ENCODE results near the gene GLB1L. TPM values are rescaled to one million over a fixed set of nuclear protein-coding genes. Genes with fewer than 3 reads are reported as not detected.

GLB1L gene
- total RNA-seq, 1 donor from 2014 or later: 7.2 TPM

DNA sequence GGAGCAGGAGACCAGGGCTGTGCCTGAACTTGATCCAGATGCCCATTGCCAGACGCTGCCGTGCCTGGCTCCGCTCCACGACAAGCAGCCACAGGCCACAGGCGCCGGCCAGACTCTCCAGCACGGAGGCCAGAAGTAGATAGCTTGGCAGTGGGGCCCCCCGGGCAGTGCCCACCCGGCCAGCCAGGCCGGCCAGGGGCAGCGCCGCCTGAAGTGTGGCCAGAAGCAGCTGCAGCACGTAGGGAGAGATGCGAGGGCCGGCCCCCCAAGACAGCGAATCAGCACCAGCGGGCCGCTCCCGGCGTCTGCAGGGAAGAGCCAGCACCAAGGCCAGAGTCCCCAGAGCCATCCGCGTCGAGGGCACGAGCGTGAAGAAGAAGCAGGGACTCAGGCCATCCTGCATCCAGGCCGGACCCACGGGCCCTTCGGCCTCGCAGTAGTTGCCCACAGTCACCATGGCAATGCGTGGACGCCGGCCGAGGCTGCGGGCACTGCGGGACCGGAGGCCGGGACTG is 27.0 kb downstream of the GLB1L start:
- Histone ChIP-seq H3K9ac (no peak overlapping the region), H3K4me1 (peaks cover 4% of the 10 kb centered on the region), H2AFZ (replicated peaks) (peak overlapping the region; percentile 30), H3K79me2 (ENCODE audit: low read depth) (no peaks in the 10 kb centered on the region), H3K27me3 (no peaks in the 10 kb centered on the region), H3K4me2 (peak overlapping the region; percentile 79), H3K9me3 (ENCODE audit: low read depth) (no peaks in the 10 kb centered on the region), H3F3A (ENCODE audit: low read depth) (peaks cover 27% of the 10 kb centered on the region), H3K36me3 (no peaks in the 10 kb centered on the region), H3K4me3 (peak overlapping the region; percentile 47), H4K20me1 (ENCODE audit: low read depth) (peaks cover 10% of the 10 kb centered on the region), H3K27ac (no peak overlapping the region)
- Mint-ChIP-seq H3K4me1 (peaks cover 19% of the 10 kb centered on the region), H3K36me3 (peaks cover 21% of the 10 kb centered on the region), H3K27me3 (ENCODE audit: insufficient read depth, low read depth) (peaks cover 14% of the 10 kb centered on the region), H3K27ac (no peak overlapping the region), H3K9me3 (no peaks in the 10 kb centered on the region), H3K4me3 (peak overlapping the region; percentile 90)
- peak; percentile 86 for DNase-seq (ENCODE audit: low spot score)
- TF ChIP-seq EZH2phosphoT487 (IDR thresholded peaks at IDR 0.05) (no peak), EZH2 (IDR thresholded peaks at IDR 0.05) (no peak), CTCF (IDR thresholded peaks at IDR 0.05) (no peak)

- H3K4me2 ChIP-seq: no peak overlapping the region
- H3K27me3 Mint-ChIP-seq (ENCODE audit: insufficient read depth, low read depth): peaks cover 16% of the 10 kb centered on the region
Measured at GRCh38 chr2:219216535-219216915, 28.7 kb downstream of the GLB1L start.

DNA sequence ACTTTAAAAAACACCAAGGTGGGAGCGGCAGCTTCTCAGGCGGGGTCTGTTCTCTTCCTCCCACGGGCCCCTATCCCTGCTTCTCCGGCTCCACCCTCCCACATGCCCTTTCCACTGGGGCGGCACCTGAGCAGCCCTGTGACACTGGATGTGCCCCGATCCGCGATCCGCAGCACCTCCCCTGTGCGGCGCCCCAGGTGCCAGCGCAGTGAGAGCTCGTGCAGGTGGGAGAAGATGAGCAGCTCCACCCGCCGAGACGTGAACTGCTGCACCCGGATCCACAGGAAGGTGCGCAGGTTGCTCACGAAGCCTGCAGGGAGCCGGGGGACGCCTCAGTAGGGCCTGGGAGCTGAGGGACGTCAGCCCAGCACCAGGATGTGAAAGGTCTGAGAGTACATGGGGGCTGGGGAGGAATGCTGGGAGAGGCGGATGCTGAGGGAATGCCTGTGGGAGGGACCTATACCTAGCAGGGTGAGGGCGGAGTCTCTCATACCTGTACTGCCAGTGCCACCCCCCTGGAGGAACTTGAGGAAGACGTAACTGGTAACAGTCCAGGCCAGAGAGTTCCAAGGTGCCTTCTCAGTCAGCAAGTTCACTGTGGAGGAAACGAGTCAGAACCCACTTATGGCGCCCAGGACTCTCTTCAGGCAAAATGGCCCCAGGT is 29.2 kb downstream of the GLB1L start:
- H3K36me3 Mint-ChIP-seq: peaks cover 16% of the 10 kb centered on the region
- H3K4me3 Mint-ChIP-seq: no peak overlapping the region
- peaks cover 19% of the 10 kb centered on the region for H3K4me1 Mint-ChIP-seq

More at GRCh38 chr2:219216535-219216915, 28.7 kb downstream of the GLB1L start:
- peaks cover 27% of the 10 kb centered on the region for H3F3A ChIP-seq (ENCODE audit: low read depth)
- H3K27me3 ChIP-seq: no peaks in the 10 kb centered on the region
- no peaks in the 10 kb centered on the region for H3K36me3 ChIP-seq
- DNase-seq (ENCODE audit: low spot score): no peak
- Mint-ChIP-seq H3K4me3 (peak overlapping the region; percentile 75), H3K9me3 (no peaks in the 10 kb centered on the region), H3K4me1 (peaks cover 19% of the 10 kb centered on the region), H3K36me3 (peaks cover 20% of the 10 kb centered on the region), H3K27ac (no peak overlapping the region)
- H3K4me3 ChIP-seq: no peak overlapping the region
- no peak for TF ChIP-seq CTCF (IDR thresholded peaks at IDR 0.05)
- no peak for TF ChIP-seq EZH2phosphoT487 (IDR thresholded peaks at IDR 0.05)
- TF ChIP-seq EZH2 (IDR thresholded peaks at IDR 0.05): no peak
- H3K4me1 ChIP-seq: peaks cover 4% of the 10 kb centered on the region
- H3K79me2 ChIP-seq (ENCODE audit: low read depth): no peaks in the 10 kb centered on the region
- H3K27ac ChIP-seq: no peak overlapping the region
- H3K9ac ChIP-seq: no peak overlapping the region
- peaks cover 10% of the 10 kb centered on the region for H4K20me1 ChIP-seq (ENCODE audit: low read depth)
- H3K9me3 ChIP-seq (ENCODE audit: low read depth): no peaks in the 10 kb centered on the region
- H2AFZ ChIP-seq (replicated peaks): no peak overlapping the region

More for the DNA sequence above, 29.2 kb downstream of the GLB1L start:
- no peak for TF ChIP-seq EZH2 (IDR thresholded peaks at IDR 0.05)
- TF ChIP-seq EZH2phosphoT487 (IDR thresholded peaks at IDR 0.05): no peak
- no peak for TF ChIP-seq CTCF (IDR thresholded peaks at IDR 0.05)
- peaks cover 10% of the 10 kb centered on the region for H4K20me1 ChIP-seq (ENCODE audit: low read depth)
- H3K27me3 ChIP-seq: no peaks in the 10 kb centered on the region
- no peak overlapping the region for H3K4me2 ChIP-seq
- Mint-ChIP-seq H3K9me3 (no peaks in the 10 kb centered on the region), H3K27ac (no peak overlapping the region), H3K27me3 (ENCODE audit: insufficient read depth, low read depth) (peaks cover 16% of the 10 kb centered on the region)
- no peak overlapping the region for H3K27ac ChIP-seq
- no peaks in the 10 kb centered on the region for H3K36me3 ChIP-seq
- no peak overlapping the region for H3K4me3 ChIP-seq
- no peaks in the 10 kb centered on the region for H3K79me2 ChIP-seq (ENCODE audit: low read depth)
- H3F3A ChIP-seq (ENCODE audit: low read depth): peaks cover 27% of the 10 kb centered on the region
- no peak overlapping the region for H2AFZ ChIP-seq (replicated peaks)
- H3K9ac ChIP-seq: no peak overlapping the region
- no peak for DNase-seq (ENCODE audit: low spot score)
- H3K4me1 ChIP-seq: peaks cover 4% of the 10 kb centered on the region
- no peaks in the 10 kb centered on the region for H3K9me3 ChIP-seq (ENCODE audit: low read depth)
